ENCODE results near the gene RASA3.
"Not testable (repeated sequence)": the region's sequence is repeated elsewhere in the genome, so short reads cannot be mapped to it uniquely, and the experiment has no call there.

Gene RASA3

GRCh38 chr13:113989585-113990300 lies 142.7 kb downstream of the RASA3 start:
- no peak for DNase-seq (ENCODE audit: low read depth in 2 of 2)

DNA sequence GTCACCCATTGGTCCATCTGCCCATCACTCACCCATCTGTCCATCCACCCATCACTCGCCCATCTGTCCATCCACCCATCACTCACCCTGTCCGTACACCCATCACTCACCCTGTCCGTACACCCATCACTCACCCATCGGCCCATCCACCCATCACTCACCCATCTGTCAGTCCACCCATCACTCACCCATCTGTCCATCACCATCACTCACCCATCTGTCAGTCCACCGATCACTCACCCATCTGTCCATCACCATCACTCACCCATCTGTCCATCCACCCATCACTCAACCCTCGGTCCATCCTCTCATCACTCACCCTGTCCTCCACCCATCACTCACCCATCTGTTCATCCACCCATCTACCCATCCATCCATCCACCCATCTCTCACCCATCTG lies 143.6 kb downstream of the RASA3 start:
- DNase-seq (ENCODE audit: low read depth in 2 of 2), result not testable (repeated sequence)

- DNase-seq (ENCODE audit: low read depth in 2 of 2), result no peak
Measured at GRCh38 chr13:113982296-113982661, 150.1 kb downstream of the RASA3 start.

DNA sequence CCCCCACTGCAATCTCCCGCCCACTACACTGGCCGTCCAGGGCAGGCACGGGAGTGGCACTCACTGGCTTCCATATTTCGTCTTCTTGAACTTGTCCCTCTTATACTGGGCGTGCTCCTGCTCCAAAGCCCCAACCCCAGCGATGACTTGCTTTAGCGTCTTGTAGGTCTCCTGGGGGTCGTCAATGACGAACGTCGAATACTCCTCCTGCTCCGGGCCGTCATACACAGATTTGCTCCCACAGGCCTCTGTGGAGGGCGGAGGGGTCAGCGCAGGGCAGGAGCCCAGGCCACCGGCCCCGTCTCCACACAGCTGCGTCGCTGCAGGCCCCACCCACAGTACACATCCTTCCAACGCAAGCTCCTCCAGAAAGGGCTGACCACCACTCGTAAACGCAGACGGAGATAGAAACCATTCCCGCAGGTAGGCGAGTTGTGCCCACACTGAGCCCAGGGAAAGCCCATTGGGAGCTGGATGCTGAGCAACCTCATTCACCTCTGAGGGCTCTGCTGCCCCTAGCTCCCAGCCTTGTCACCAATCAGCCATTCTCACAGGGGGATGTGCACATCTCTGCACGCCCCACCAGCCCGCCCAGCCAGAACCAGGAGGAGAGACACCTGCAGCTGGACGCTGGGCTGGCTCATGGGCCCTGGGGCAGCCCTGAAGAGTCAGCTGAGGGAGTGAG lies 150.7 kb downstream of the RASA3 start:
- DNase-seq (ENCODE audit: low read depth in 2 of 2), result no peak

DNA sequence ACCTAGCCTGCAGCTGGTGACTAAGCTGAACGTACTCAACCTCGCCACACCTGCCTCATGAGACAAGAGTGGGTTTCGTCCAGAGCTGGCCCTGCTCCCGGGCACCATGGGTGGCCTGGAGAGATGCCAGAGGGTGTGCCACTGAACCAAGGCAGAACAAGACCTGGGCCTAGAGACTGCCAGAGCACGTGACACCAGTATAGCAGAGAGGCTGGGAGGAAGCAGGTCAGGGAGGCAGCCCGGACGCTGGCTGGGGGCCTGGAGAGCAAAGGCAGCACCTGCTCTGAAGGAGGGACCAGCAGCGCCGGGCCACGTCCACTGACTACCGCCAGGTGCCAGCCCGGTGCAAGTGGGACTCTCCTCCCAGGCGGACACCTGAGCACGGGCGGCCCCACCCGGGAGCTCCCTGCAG lies 151.2 kb downstream of the RASA3 start:
- no peak for DNase-seq (ENCODE audit: low read depth in 2 of 2)

DNA sequence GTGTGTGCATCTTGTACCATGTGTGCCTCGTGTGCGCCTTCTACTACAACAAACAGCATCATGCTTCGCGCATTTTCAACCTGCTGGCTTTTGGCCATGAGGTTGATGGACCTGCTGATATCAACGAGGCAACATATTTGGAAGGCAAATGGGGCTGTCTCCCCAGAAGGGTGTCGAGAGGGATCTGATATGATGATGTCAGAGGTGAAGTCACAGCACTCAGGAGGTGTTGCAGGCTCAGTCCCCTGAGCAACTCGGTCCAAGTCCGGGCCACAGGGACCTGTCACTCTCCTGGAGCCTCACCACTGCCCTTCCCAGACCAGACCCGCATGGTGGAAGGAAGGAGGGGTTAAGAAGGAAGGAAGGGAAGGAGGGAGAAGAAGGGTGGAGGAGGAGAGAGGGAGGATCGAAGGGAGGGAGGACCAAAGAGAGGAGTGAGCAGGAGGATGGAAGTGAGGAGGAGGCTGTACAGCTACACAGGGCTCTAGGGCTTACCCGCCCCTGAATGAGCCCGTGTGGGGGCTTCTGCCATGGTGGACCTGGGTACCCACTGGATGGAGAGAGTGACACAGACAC lies 151.8 kb downstream of the RASA3 start:
- no peak for DNase-seq (ENCODE audit: low read depth in 2 of 2)

GRCh38 chr13:113979791-113980471 lies 152.5 kb downstream of the RASA3 start:
- no peak for DNase-seq (ENCODE audit: low read depth in 2 of 2)

GRCh38 chr13:113978741-113979481 lies 153.5 kb downstream of the RASA3 start:
- no peak for DNase-seq (ENCODE audit: low read depth in 2 of 2)

GRCh38 chr13:113977976-113978375 lies 154.4 kb downstream of the RASA3 start:
- DNase-seq (ENCODE audit: low read depth in 2 of 2), result no peak

DNA sequence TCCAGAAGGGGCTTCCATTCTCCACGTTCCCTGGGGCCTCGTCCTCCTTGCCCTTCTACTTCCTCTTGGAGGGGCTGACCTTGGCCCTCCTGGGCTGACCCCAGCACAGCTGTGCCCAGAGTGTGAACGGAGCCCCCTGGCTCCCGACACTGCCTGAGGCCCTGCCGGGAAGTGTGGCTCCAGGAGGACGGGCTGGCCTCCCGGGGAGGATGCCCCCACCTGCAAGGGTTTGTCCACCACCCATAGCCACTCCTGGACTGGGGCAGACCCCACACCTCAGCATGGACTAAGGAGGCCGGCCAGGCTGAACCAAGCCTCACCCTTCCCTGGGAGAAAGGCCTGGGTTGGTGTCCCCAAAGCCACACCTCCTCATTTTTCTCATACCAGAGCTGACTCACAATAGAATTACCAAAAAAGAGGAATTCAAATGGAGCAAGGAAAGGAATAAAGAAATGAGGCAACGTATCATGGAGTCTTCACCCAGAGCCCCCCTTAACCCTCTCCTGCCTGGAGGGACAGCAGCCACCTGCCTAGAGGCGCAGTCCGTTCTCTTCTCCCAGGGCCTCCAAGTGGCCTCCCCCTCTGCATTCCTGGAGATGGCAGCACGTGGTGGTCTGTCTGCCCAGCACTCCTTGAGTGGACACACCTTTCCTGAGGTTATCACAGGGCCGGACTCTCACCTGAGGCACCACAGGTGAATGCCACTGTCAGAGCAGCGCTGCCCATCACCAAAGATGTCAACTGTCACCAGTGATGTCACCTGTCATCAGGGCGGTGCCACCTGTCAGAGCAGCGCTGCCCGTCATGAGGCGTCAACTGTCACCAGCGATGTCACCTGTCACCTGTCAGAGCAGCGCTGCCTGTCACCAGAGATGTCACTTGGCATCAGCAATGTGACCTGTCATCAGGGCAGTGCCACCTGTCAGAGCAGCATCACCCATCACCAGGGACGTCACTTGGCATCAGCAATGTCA lies 155.4 kb downstream of the RASA3 start:
- no peak for DNase-seq (ENCODE audit: low read depth in 2 of 2)

DNA sequence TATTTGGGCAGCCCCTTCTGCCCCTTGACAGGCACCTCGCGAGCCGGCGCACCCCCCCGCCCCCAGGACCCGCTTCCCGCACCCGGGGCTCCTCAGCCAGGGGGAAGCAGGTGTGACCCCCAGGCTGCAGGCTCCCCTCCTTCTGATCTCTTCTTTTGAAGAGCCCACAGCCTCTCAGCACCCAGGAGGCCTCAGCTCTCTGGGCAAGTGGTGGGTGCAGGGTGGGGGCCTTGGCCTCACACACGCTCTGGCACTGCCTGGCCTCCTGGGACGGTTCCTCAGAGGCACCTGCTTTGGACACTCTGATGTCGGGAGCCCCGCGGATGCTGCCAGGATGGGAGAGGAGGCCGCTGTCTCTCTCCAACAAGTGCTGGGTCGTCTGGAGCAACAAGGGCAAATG lies 157.0 kb downstream of the RASA3 start:
- no peak for DNase-seq (ENCODE audit: low read depth in 2 of 2)

DNA sequence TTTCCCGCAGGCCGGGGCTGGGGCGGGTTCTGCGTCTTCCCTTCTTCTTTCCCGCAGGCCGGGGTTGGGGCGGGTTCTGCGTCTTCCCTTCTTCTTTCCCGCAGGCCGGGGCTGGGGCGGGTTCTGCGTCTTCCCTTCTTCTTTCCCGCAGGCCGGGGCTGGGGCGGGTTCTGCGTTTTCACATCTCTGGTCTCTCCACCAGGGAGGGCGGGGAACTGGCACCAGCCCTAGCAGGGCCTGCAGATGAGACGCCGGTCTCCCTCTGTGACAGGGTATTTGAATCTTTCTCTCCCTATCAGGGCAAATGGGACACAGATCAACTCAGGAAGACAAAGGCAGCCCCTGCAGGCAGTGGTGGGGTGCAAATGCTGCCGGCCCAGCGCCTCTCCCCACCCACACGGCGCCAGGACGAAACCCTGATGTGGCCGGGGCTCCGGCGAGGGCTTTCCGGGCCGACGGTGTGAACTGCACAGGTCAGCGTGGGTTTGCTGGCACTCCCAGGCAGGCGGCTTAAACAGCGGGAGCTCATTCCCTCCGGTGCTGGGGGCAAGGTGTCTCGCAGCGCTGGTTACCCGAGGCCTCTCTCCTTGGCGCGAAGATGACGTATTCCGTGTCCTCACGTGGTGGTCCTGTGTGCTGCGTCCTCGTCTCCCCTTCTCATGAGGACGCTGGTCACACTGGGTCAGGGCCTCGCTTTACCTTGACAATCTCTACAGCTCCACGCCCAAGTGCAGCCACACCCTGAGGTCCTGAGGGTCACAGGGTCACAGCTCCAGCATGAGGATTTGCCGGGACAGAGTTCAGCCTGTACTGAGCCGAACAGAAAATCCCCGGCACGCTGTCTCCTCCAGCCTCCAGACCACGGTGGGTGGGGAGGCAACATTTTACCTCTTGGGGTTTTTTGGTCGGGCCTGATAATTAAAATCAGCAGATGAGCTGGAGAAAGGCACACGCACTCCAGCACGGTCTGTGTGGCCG lies 157.8 kb downstream of the RASA3 start:
- no peak for DNase-seq (ENCODE audit: low read depth in 2 of 2)

GRCh38 chr13:113973218-113974164 lies 158.9 kb downstream of the RASA3 start, which contains the start of gene C13orf46:
C13orf46 (minus strand) TSS chr13:113974076; CDS start chr13:113973997, 79 bp downstream.
- no peak for DNase-seq (ENCODE audit: low read depth in 2 of 2)

DNA sequence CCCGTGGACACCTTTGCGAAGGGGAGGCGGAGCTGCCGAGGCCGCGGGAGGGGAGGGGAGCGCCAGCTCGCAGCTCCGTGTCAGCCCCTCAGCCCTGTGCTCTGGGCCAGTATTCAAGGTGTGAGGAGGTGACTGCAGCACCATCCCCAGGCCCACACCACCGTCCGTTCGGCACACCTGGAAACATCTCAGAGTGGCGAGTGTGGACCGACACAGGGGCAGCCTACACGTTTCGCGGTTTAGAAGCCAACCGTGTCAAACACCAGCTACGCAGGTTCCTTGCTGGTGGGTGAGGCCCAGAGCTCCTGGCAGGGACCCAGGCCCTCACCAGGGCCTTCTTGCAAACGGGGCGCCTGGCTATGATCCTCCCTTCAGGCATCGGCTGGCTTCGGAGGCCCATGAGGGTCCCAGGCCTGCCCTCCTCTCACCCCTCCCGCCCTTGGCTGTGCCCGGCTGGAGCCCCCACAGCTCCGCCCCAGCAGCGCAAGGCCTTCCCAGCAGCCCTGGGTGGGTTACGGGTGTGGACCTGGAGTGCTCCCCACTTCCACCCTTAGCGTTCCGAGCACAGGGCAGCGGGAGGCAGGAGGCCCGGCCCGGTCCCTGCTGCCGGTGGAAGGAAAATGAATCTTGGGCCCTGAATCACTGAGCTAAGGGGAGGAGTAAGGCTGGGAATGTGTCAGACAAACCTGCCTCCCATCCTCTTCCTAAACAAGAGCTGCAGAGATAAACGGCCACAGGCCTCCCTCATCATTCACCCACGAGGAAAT lies 159.8 kb downstream of the RASA3 start:
- no peak for DNase-seq (ENCODE audit: low read depth in 2 of 2)

DNA sequence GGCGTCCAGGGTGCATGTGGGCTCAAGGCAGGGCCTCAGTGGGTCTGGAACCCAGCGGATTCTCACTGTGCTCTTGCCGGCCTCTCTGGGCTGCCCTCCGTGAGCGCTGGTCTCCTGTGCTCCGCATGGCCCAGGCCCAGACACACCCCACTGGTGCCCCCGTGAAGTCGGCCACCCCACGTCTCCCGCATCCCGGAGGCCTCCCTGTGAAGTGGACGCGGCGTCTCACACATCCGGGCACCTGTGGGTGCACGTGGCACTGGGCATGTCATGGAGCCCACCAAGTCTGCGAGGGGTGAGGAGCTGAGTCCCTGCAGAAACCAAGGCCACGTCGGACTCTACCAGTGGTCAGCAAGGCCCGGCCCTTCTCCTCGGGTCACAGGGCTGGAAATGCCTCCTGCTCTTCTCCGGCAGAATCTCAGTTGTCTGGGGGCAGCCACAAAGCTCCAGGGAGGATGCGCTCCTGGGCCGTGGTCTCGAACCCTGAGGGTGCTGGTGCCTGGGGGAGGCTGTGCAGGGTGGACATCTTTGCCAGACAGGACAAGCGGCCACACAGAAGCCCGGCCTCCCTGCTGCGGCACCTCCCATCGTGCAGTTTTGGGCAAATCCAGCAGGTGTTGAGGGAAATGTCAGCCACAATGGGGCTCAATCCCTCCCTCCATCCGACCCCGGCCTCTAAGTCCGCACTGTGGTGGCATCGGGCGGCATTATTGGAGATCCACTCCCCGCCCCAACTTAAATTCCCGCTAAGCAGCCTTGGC lies 160.8 kb downstream of the RASA3 start:
- no peak for DNase-seq (ENCODE audit: low read depth in 2 of 2)

- no peak for DNase-seq (ENCODE audit: low read depth in 2 of 2)
Measured at GRCh38 chr13:113970810-113971470, 161.5 kb downstream of the RASA3 start.
